ENCODE results near the gene TBX18.

Gene TBX18

GRCh38 chr6:84667252-84668213 lies 96.9 kb downstream of the TBX18 start:
- no peak for DNase-seq

GRCh38 chr6:84665401-84665800 lies 99.0 kb downstream of the TBX18 start:
- no peak for DNase-seq

GRCh38 chr6:84663866-84664265 lies 100.5 kb downstream of the TBX18 start:
- no peak for DNase-seq

- DNase-seq = no peak
Measured at GRCh38 chr6:84657486-84657885, 106.9 kb downstream of the TBX18 start.

DNA sequence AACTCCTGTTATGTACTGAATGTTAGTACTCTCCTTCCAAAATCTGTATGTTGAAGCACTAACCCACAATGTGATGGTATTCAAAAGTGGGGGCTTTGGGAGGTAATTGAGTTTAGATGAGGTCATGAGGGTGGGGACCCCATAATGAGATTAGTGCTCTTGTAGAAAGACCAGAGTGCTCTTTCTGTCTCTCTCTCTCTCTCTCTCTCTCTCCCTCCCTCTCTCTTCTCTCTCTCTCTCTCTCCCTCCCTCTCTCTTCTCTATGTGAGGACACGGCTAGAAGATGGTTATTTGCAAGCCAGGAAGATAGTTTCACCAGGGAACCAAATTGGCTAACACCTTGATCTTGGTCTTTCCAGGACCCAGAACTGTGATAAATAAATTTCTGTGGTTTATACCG lies 107.4 kb downstream of the TBX18 start:
- DNase-seq = no peak

- no peak for DNase-seq
Measured at GRCh38 chr6:84653027-84653551, 111.3 kb downstream of the TBX18 start.

DNA sequence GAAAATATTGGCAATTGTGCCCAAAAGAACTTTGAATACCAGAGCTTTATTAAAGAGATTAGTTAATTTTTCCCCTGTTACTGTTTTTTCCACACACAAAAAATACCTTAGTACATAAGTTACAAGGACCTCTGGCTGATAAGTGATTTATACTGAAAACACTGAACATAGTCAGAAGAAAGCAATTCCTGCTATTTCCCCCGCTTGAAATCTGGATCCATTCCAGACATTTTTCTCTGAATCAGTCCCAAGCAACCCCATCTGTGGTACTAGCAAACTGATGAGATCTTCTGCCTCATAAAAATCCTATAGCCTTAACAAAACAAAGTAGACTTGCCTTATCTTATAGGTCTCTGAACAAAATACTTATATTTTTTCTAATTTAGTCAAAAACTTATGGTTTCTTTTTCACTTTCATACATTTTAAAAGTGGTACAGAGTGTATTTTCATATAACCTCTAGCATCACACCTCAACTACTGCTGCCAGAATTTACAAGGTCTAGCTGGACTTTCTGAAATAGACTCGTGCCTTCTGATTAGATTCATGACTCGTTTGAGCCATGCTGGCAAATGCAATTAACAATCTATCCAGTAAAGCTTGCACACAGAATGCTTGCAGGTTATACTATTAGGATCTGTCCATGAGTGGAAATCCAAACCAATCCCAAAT lies 111.9 kb downstream of the TBX18 start:
- DNase-seq = no peak

DNA sequence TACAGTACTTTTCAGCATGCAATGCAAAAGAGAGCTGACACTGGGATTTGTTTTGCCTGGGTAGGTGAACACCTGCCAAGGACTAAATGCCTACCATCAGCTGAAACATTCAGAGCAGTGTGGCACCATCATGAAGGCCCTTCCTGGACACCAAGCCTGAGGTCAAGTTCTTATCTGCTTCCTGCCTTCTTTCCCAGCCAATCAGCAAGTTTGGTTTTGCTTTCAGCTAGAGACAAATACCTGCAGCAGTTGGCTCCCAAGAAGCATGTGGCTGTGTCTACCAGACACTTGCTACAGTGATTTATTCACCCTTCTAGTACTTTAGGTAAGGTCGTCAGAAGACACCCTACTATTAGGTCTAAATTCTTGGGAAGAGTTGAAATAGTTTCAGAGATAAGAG lies 112.8 kb downstream of the TBX18 start:
- DNase-seq = no peak

GRCh38 chr6:84648444-84648843 lies 116.0 kb downstream of the TBX18 start:
- DNase-seq = no peak

DNA sequence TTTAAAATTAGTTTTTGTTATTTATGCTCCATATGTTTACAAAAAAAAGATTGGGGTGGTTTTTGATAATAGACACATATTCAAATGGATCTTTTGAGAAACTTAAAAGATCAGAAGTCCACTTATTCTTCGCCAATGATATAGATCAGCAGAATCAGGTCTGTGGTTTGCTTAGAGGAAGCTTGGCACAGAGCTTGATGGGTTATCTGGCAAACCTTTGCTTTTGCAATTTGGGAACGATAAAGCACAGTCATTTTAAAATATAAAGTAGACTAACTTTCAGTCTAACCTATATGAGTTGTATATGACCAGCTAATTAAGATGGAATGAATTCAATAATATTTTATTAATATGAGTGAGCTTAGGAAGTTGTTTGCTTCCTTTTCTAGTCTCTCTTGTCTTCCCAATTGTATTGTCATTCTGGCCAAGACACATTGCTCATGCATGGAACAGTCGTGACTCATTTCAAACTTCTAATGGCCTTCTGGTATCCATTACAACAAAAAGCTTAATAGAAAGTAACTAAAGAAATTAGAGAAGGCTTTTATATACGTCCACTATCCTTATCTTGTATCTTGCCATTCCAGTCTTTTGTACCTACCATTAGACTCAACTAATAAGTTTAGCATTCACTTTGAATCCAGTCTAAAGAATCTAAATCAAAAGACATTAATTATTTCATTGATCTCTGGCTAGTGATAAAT lies 118.7 kb downstream of the TBX18 start:
- DNase-seq = no peak

DNA sequence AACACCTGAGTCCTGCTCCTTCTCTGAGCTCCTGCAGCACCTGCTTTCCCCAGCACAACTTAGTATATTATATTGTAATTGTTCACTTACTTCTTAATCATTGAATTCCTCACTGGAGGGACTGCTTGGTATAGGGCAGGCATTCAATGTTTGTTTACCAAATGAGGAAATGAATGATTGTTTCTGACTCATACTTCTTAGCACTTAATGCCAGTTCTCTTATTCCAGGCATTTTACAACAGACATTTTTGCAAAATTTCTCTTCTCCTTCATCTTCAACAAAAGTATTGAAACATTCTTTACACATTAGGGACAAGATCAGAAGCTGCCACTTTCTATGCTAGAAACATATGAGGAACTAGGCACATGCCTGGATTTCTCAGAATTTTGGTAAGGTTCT lies 119.4 kb downstream of the TBX18 start:
- DNase-seq = no peak

- no peak for DNase-seq
Measured at GRCh38 chr6:84643778-84644177, 120.6 kb downstream of the TBX18 start.

- DNase-seq = no peak
Measured at GRCh38 chr6:84641076-84641475, 123.3 kb downstream of the TBX18 start.

GRCh38 chr6:84639396-84639795 lies 125.0 kb downstream of the TBX18 start:
- DNase-seq = no peak

DNA sequence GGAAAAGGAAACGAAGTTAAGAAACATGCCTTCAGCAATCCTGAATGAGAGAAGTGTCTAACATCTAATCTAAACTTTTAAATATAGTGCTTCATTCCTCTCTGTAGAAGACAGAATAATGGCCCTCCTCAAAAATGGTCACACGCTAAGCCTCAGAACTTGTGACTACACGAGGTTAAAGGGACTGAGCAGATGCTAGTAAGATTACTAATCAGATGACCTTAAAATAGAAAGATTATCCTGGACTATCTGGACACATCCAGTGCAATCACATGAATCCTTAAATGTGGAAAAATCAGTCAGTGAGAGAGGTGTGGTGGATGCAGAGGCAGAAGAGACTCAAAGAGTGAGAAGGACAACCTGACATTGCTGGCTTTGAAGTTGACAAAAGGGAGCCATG lies 126.1 kb downstream of the TBX18 start:
- DNase-seq = no peak
